HCT116 (cell line): Measurements from ENCODE around the gene PDE4A. TPM values are rescaled to one million over a fixed set of nuclear protein-coding genes. Genes with fewer than 3 reads are reported as not detected.

Experiments
- ATAC-seq: fragments of 200-7000 bp; cut with Tn5 transposase; 2 replicates; pipeline ENCODE4 v1.9.1; 2020; ENCODE audit warnings: mild to moderate bottlenecking, moderate library complexity
- BruUV-seq: library from RNA; stranded (reverse); fragments of 400-500 nt; replicated peaks from 2 replicates; lab custom pipeline; 2021; lab: Mats Ljungman, UMichigan
- CTCF ChIA-PET: fragments of 300-600 bp; sonication (Branson Sonifier 250); formaldehyde crosslinking; loops from one replicate; lab custom pipeline; 2021; ENCODE audit warnings: antibody characterized with exemption; lab: Charles Lee
- POLR2A ChIA-PET: fragments of 300-600, 350-600 bp; sonication (Branson Sonifier 250); formaldehyde crosslinking; loops from one replicate; lab custom pipeline; 2021; ENCODE audit warnings: antibody characterized with exemption; lab: Charles Lee
- RAD21 ChIA-PET, 2 experiments: fragments of 300-600 bp; sonication (Branson Sonifier 250); formaldehyde crosslinking; loops; one replicate each; lab custom pipeline; 2023; ENCODE audit warnings: low total read pairs in 2 of 2; ENCODE audit not compliant: uncharacterized antibody in 2 of 2, unreplicated experiment in 2 of 2, low non-redundant PET in 1 of 2; lab: Charles Lee
- DNase-seq: peaks from one replicate; pipeline ENCODE4 v3.0.0-alpha.2; 2010; ENCODE audit warnings: low read depth, low spot score
- H2AFZ ChIP-seq: fragments of 200-600 bp; shearing (Covaris generic), sonication (generic); 2 replicates; pipeline ENCODE4 v1.6.1; 2017; ENCODE audit warnings: low read depth, mixed run types, mixed read lengths, antibody characterized with exemption, low read length; ENCODE audit not compliant: poor library complexity, severe bottlenecking
- H3K27ac ChIP-seq: 2 replicates; pipeline ENCODE4 v1.5.1; 2012; ENCODE audit warnings: low read depth, low read length
- H3K27me3 ChIP-seq: fragments of 200-600 bp; sonication (generic); 2 replicates; pipeline ENCODE4 v1.6.1; 2016; ENCODE audit warnings: mixed run types, low read length, mixed read lengths; ENCODE audit not compliant: insufficient read depth
- H3K36me3 ChIP-seq, 2 experiments: fragments of 200-500 bp in 1 of 2; fragments of 200-600 bp in 1 of 2; sonication (Bioruptor generic) in 1 of 2; sonication (generic) in 1 of 2; 2 replicates each; pipeline versions ENCODE4 v1.5.1 to v1.6.1; 2014 to 2016; ENCODE audit warnings: low read length in 2 of 2, inconsistent platforms in 1 of 2, mixed read lengths in 1 of 2, mixed run types in 1 of 2; ENCODE audit not compliant: insufficient read depth in 2 of 2, control insufficient read depth in 1 of 2
- H3K4me1 ChIP-seq, 2 experiments: fragments of 200-600 bp in 1 of 2; sonication (generic) in 1 of 2; 2 replicates each; pipeline versions ENCODE4 v1.5.1 to v1.6.1; 2012 to 2017; ENCODE audit warnings: low read length in 2 of 2, inconsistent platforms in 1 of 2, mild to moderate bottlenecking in 1 of 2, mixed read lengths in 1 of 2, mixed run types in 1 of 2, moderate library complexity in 1 of 2; ENCODE audit not compliant: insufficient read depth in 2 of 2, control insufficient read depth in 1 of 2
- H3K4me2 ChIP-seq: fragments of 200-600 bp; sonication (generic); 2 replicates; pipeline ENCODE4 v1.6.1; 2017; ENCODE audit warnings: mixed run types, low read length, mixed read lengths
- H3K4me3 ChIP-seq, 2 experiments: fragments of 200-600 bp in 1 of 2; sonication (generic) in 1 of 2; replicated peaks in 1 of 2; 2 replicates each; pipeline ENCODE4 v1.5.1; 2011 to 2016; ENCODE audit warnings: low read length in 2 of 2, control low read depth in 1 of 2, low read depth in 1 of 2, mild to moderate bottlenecking in 1 of 2, mixed read lengths in 1 of 2, mixed run types in 1 of 2
- H3K79me2 ChIP-seq: fragments of 200-600 bp; sonication (generic); 2 replicates; pipeline ENCODE4 v1.6.1; 2017; ENCODE audit warnings: mild to moderate bottlenecking, mixed run types, low read length, moderate library complexity, mixed read lengths; ENCODE audit not compliant: insufficient read depth
- H3K9ac ChIP-seq: fragments of 200-600 bp; sonication (generic); 2 replicates; pipeline ENCODE4 v1.6.1; 2016; ENCODE audit warnings: low read length, mixed read lengths
- H3K9me2 ChIP-seq: fragments of 200-600 bp; sonication (generic), shearing (Covaris generic); 2 replicates; pipeline ENCODE4 v1.6.1; 2017; ENCODE audit warnings: mixed run types, mild to moderate bottlenecking, moderate library complexity; ENCODE audit not compliant: insufficient read depth
- H3K9me3 ChIP-seq, 2 experiments: fragments of 200-500 bp in 1 of 2; fragments of 200-600 bp in 1 of 2; sonication (Bioruptor generic) in 1 of 2; sonication (generic) in 1 of 2; 2 replicates each; pipeline ENCODE4 v1.6.1; 2014 to 2017; ENCODE audit warnings: low read length in 2 of 2, mixed read lengths in 2 of 2, inconsistent platforms in 1 of 2, low read depth in 1 of 2, mild to moderate bottlenecking in 1 of 2, mixed run types in 1 of 2, moderate library complexity in 1 of 2; ENCODE audit not compliant: control insufficient read depth in 1 of 2, insufficient read depth in 1 of 2
- H4K20me1 ChIP-seq: fragments of 200-600 bp; sonication (generic), shearing (Covaris generic); 2 replicates; pipeline ENCODE4 v1.6.1; 2017; ENCODE audit warnings: mixed run types, mild to moderate bottlenecking, moderate library complexity; ENCODE audit not compliant: insufficient read depth
- ATF3 ChIP-seq: IDR thresholded peaks from 2 replicates; pipeline ENCODE4 v1.6.1; 2012
- CBX3 ChIP-seq: IDR thresholded peaks from 2 replicates; pipeline ENCODE4 v1.6.1; 2012; ENCODE audit warnings: low read depth
- CEBPB ChIP-seq: IDR thresholded peaks from 2 replicates; pipeline ENCODE4 v1.6.1; 2012; ENCODE audit warnings: low read depth
- CTCF ChIP-seq, 3 experiments: fragments of 200-600 bp in 1 of 3; sonication (generic) in 1 of 3; IDR thresholded peaks in 2 of 3; conservative IDR thresholded peaks in 1 of 3; 2 replicates each; pipeline ENCODE4 v1.5.1; 2012 to 2017; ENCODE audit warnings: low read depth in 2 of 3, low read length in 2 of 3, antibody characterized with exemption in 1 of 3, borderline replicate concordance in 1 of 3, control low read depth in 1 of 3, mild to moderate bottlenecking in 1 of 3, mixed read lengths in 1 of 3, mixed run types in 1 of 3, moderate library complexity in 1 of 3; ENCODE audit not compliant: insufficient read depth in 1 of 3
- EGR1 ChIP-seq: IDR thresholded peaks from 2 replicates; pipeline ENCODE4 v1.6.1; 2012; ENCODE audit warnings: low read depth
- ELF1 ChIP-seq: IDR thresholded peaks from 2 replicates; pipeline ENCODE4 v1.6.1; 2012; ENCODE audit warnings: low read depth, borderline replicate concordance
- EZH2 ChIP-seq: fragments of 200-600 bp; sonication (generic); IDR thresholded peaks from 2 replicates; pipeline ENCODE4 v1.6.1; 2017; ENCODE audit warnings: antibody characterized with exemption, mixed run types
- FOSL1 ChIP-seq: IDR thresholded peaks from 2 replicates; pipeline ENCODE4 v1.6.1; 2012; ENCODE audit warnings: low read depth
- JUND ChIP-seq: IDR thresholded peaks from 2 replicates; pipeline ENCODE4 v1.6.1; 2012
- MAX ChIP-seq: IDR thresholded peaks from 2 replicates; pipeline ENCODE4 v1.6.1; 2012
- POLR2A ChIP-seq: IDR thresholded peaks from 2 replicates; pipeline ENCODE4 v1.7.0; 2011; ENCODE audit warnings: borderline replicate concordance; ENCODE audit not compliant: insufficient read depth, insufficient read length; ENCODE audit errors: extremely low read depth
- POLR2AphosphoS5 ChIP-seq: IDR thresholded peaks from 2 replicates; pipeline ENCODE4 v1.6.1; 2011; ENCODE audit warnings: mild to moderate bottlenecking, low read depth, low read length, moderate library complexity
- REST ChIP-seq: IDR thresholded peaks from 2 replicates; pipeline ENCODE4 v1.6.1; 2012; ENCODE audit warnings: low read depth
- SIN3A ChIP-seq: IDR thresholded peaks from 2 replicates; pipeline ENCODE4 v1.6.1; 2012; ENCODE audit warnings: low read depth
- SP1 ChIP-seq: IDR thresholded peaks from 2 replicates; pipeline ENCODE4 v1.6.1; 2012; ENCODE audit warnings: low read depth
- SRF ChIP-seq: IDR thresholded peaks from 2 replicates; pipeline ENCODE4 v1.6.1; 2012; ENCODE audit warnings: low read depth
- YY1 ChIP-seq: IDR thresholded peaks from 2 replicates; pipeline ENCODE4 v1.6.1; 2011; ENCODE audit warnings: low read length, low read depth, moderate library complexity, mild to moderate bottlenecking; ENCODE audit not compliant: insufficient replicate concordance; ENCODE audit errors: extremely low read depth
- ZBTB33 ChIP-seq: IDR thresholded peaks from 2 replicates; pipeline ENCODE4 v1.6.1; 2011; ENCODE audit warnings: mild to moderate bottlenecking, low read length, moderate library complexity; ENCODE audit not compliant: insufficient replicate concordance; ENCODE audit errors: extremely low read depth
- ZFX ChIP-seq: fragments of 450-650 bp; IDR thresholded peaks from 2 replicates; pipeline ENCODE4 v1.6.1; 2017
- ZNF274 ChIP-seq: fragments of 200-500 bp; sonication (Bioruptor generic); IDR thresholded peaks from 2 replicates; pipeline ENCODE4 v1.6.1; 2014; ENCODE audit warnings: mild to moderate bottlenecking, low read depth, low read length, inconsistent platforms
- intact Hi-C: fragments of 100-400 bp; cut with micrococcal nuclease; formaldehyde crosslinking; loops from 2 replicates; pipeline ENCODE4 v1.10.0; 2022
- total RNA-seq: library from RNA; stranded (reverse); gene quantifications from one replicate; pipeline ENCODE4 v1.2.1, GENCODE V29; 2021; ENCODE audit not compliant: unreplicated experiment

Gene PDE4A
- total RNA-seq, 1 experiment from 2014 or later, result 33.7 TPM

GRCh38 chr19:10374931-10375330, 45.4 kb upstream of the PDE4A start:
- H3K4me1 ChIP-seq, result peaks cover 2 to 5% of the 10 kb centered on the region in 2 experiments; a peak in 2 of 4 replicates
- H3K27me3 ChIP-seq, result no peaks in the 10 kb centered on the region
- no peak overlapping the region for H2AFZ ChIP-seq
- no peak overlapping the region for H3K4me3 ChIP-seq
- CTCF ChIA-PET, result no interaction called here
- H3K9me3 ChIP-seq, result no peaks in the 10 kb centered on the region
- ATAC-seq, result no peak
- TF ChIP-seq MAX, result no peak
- no peak for TF ChIP-seq ELF1
- TF ChIP-seq EZH2, result no peak
- TF ChIP-seq YY1, result no peak
- no peak for TF ChIP-seq SIN3A
- TF ChIP-seq ATF3, result no peak
- no peak for TF ChIP-seq CBX3
- TF ChIP-seq FOSL1, result no peak
- no peak for TF ChIP-seq POLR2A
- TF ChIP-seq ZFX, result no peak
- no peak for TF ChIP-seq SP1
- no peak for TF ChIP-seq CEBPB
- no peak for TF ChIP-seq REST
- no peak for TF ChIP-seq JUND
- TF ChIP-seq ZNF274, result no peak
- no peak for TF ChIP-seq POLR2AphosphoS5
- no peak for TF ChIP-seq ZBTB33
- TF ChIP-seq EGR1, result no peak
- no peak for TF ChIP-seq CTCF (IDR thresholded peaks at IDR 0.05 in 2 of 3, conservative IDR thresholded peaks at IDR 0.05 in 1 of 3; ENCODE audit: borderline replicate concordance in 1 of 3, insufficient read depth in 1 of 3, low read depth in 2 of 3, low read length in 2 of 3)
- TF ChIP-seq SRF, result no peak
- H3K4me2 ChIP-seq, result no peak overlapping the region
- POLR2A ChIA-PET, result no interaction called here
- BruUV-seq, result no TSS peak
- no peaks in the 10 kb centered on the region for H4K20me1 ChIP-seq
- intact Hi-C loops, result no loop called here
- RAD21 ChIA-PET, result no interaction called here
- no peak overlapping the region for H3K9ac ChIP-seq
- H3K36me3 ChIP-seq, result peaks cover 0 to 6% of the 10 kb centered on the region in 2 experiments; a peak in 2 of 4 replicates
- DNase-seq, result no peak
- peaks cover 6% of the 10 kb centered on the region for H3K79me2 ChIP-seq
- no peaks in the 10 kb centered on the region for H3K9me2 ChIP-seq
- no peak overlapping the region for H3K27ac ChIP-seq
